A549 (cell line): ENCODE measurements around the gene SH2D3A. TPM values are rescaled to one million over a fixed set of nuclear protein-coding genes. Genes with fewer than 3 reads are reported as not detected.

Experiments used
- ATAC-seq, 2 experiments: fragments of 200-7000 bp in 1 of 2; fragments of >200 bp in 1 of 2; cut with Nextera tagmentation in 1 of 2; cut with Tn5 transposase in 1 of 2; 3 replicates each; pipeline versions ENCODE4 v1.8.0 to v1.9.1; 2018 to 2020; ENCODE audit warnings: mild to moderate bottlenecking in 1 of 2, moderate library complexity in 1 of 2
- CTCF ChIA-PET: fragments of 300-600 bp; sonication (Branson Sonifier 250); formaldehyde crosslinking; extraction: SDS; loops from one replicate; lab custom pipeline; 2021; ENCODE audit warnings: antibody characterized with exemption, inconsistent platforms; lab: Yijun Ruan, JAX
- POLR2A ChIA-PET: fragments of 350-600 bp; formaldehyde crosslinking; extraction: SDS; loops from one replicate; lab custom pipeline; 2021; ENCODE audit warnings: antibody characterized with exemption, inconsistent platforms; lab: Yijun Ruan, JAX
- DNase-seq, 2 experiments: peaks; one replicate each; pipeline versions ENCODE4 v3.0.0 to v3.0.0-alpha.2; 2011 to 2016; ENCODE audit warnings: low read depth in 1 of 2, low spot score in 1 of 2
- FAIRE-seq: peaks from 2 replicates; lab custom pipeline; 2011; peaks lifted over from hg19 to GRCh38; lab: Jason Lieb, UNC
- H3K27ac ChIP-seq, 2 experiments: fragments of >200 bp; sonication (Bioruptor Twin); formaldehyde crosslinking; 3 replicates each; pipeline ENCODE4 v1.5.1; 2016 to 2017
- H3K4me1 ChIP-seq: fragments of >200 bp; sonication (Bioruptor Twin); formaldehyde crosslinking; 3 replicates; pipeline ENCODE4 v1.6.1; 2016
- H3K4me2 ChIP-seq: fragments of >200 bp; sonication (Bioruptor Twin); formaldehyde crosslinking; 3 replicates; pipeline ENCODE4 v1.6.1; 2016
- H3K4me3 ChIP-seq: fragments of >200 bp; sonication (Bioruptor Twin); formaldehyde crosslinking; 3 replicates; pipeline ENCODE4 v1.5.1; 2016
- H3K9me3 ChIP-seq: fragments of >200 bp; sonication (Bioruptor Twin); formaldehyde crosslinking; 3 replicates; pipeline ENCODE4 v1.6.1; 2016
- CHD2 ChIP-seq: fragments of 150-350 bp; IDR thresholded peaks from 2 replicates; pipeline ENCODE4 v1.6.1; 2014; ENCODE audit warnings: low read length; ENCODE audit not compliant: partially characterized antibody
- EHF ChIP-seq: fragments of 250-450 bp; sonication (Bioruptor Pico); IDR thresholded peaks from 2 replicates; pipeline ENCODE4 v1.5.0; 2020; ENCODE audit warnings: mild to moderate bottlenecking
- EHMT2 ChIP-seq: fragments of 200-600 bp; sonication (generic); IDR thresholded peaks from 2 replicates; pipeline ENCODE4 v1.6.1; 2016; ENCODE audit warnings: antibody characterized with exemption, low read depth, mild to moderate bottlenecking, moderate library complexity
- EP300 ChIP-seq, 2 experiments: fragments of >200 bp; sonication (Bioruptor Twin); formaldehyde crosslinking; IDR thresholded peaks; 2 replicates in 1 of 2; 3 replicates in 1 of 2; pipeline ENCODE4 v1.6.1; 2016 to 2017
- ESRRA ChIP-seq: fragments of 150-350 bp; IDR thresholded peaks from 2 replicates; pipeline ENCODE4 v1.6.1; 2014; ENCODE audit warnings: mild to moderate bottlenecking, low read length, borderline replicate concordance
- GATA3 ChIP-seq: IDR thresholded peaks from 2 replicates; pipeline ENCODE4 v1.6.1; 2012; ENCODE audit warnings: borderline replicate concordance
- HDAC2 ChIP-seq: fragments of 200-600 bp; sonication (generic); IDR thresholded peaks from 2 replicates; pipeline ENCODE4 v1.6.1; 2016
- HEYL ChIP-seq: fragments of 250-450 bp; sonication (Bioruptor Pico); IDR thresholded peaks from 2 replicates; pipeline ENCODE4 v1.8.0; 2021; ENCODE audit warnings: mild to moderate bottlenecking, moderate library complexity
- HOXB13 ChIP-seq: fragments of 250-450 bp; sonication (Bioruptor Pico); IDR thresholded peaks from 2 replicates; pipeline ENCODE4 v1.5.0; 2020; ENCODE audit warnings: low read depth, mild to moderate bottlenecking, moderate library complexity
- JUN ChIP-seq, 2 experiments: fragments of >200 bp; sonication (Bioruptor Twin); formaldehyde crosslinking; IDR thresholded peaks; 2 replicates in 1 of 2; 3 replicates in 1 of 2; pipeline ENCODE4 v1.6.1; 2016 to 2017
- KDM1A ChIP-seq: fragments of 200-600 bp; sonication (generic); IDR thresholded peaks from 2 replicates; pipeline ENCODE4 v1.6.1; 2016; ENCODE audit warnings: low read depth, mild to moderate bottlenecking
- KDM5A ChIP-seq: fragments of 200-600 bp; sonication (generic); IDR thresholded peaks from 2 replicates; pipeline ENCODE4 v1.6.1; 2016; ENCODE audit warnings: antibody characterized with exemption, mild to moderate bottlenecking
- MAZ ChIP-seq: fragments of 150-350 bp; IDR thresholded peaks from 2 replicates; pipeline ENCODE4 v1.6.1; 2014; ENCODE audit warnings: antibody characterized with exemption, low read depth, low read length, borderline replicate concordance
- NFE2L2 ChIP-seq: fragments of 150-350 bp; conservative IDR thresholded peaks from 2 replicates; pipeline ENCODE4 v1.6.1; 2014; ENCODE audit warnings: low read length
- NR3C1 ChIP-seq: fragments of >200 bp; sonication (Bioruptor Twin); formaldehyde crosslinking; IDR thresholded peaks from 3 replicates; pipeline ENCODE4 v1.6.1; 2017
- POLR2A ChIP-seq: IDR thresholded peaks from 2 replicates; pipeline ENCODE4 v1.6.1; 2012; ENCODE audit warnings: mild to moderate bottlenecking, low read length
- RAD21 ChIP-seq, 2 experiments: fragments of >200 bp in 1 of 2; sonication (Bioruptor Twin) in 1 of 2; formaldehyde crosslinking in 1 of 2; IDR thresholded peaks in 1 of 2; conservative IDR thresholded peaks in 1 of 2; 2 replicates in 1 of 2; 3 replicates in 1 of 2; pipeline ENCODE4 v1.6.1; 2012 to 2018; ENCODE audit warnings: inconsistent platforms in 1 of 2
- RARB ChIP-seq: fragments of 250-450 bp; sonication (Bioruptor Pico); IDR thresholded peaks from 2 replicates; pipeline ENCODE4 v1.8.0; 2021; ENCODE audit warnings: mild to moderate bottlenecking, moderate library complexity
- SREBF2 ChIP-seq: fragments of 450-650 bp; IDR thresholded peaks from 2 replicates; pipeline ENCODE4 v1.6.1; 2014; ENCODE audit warnings: mild to moderate bottlenecking, moderate library complexity
- ZC3H11A ChIP-seq: fragments of 450-650 bp; IDR thresholded peaks from 2 replicates; pipeline ENCODE4 v1.6.1; 2014; ENCODE audit warnings: antibody characterized with exemption, mild to moderate bottlenecking
- ZSCAN20 ChIP-seq: fragments of 250-450 bp; sonication (Bioruptor Pico); IDR thresholded peaks from 2 replicates; pipeline ENCODE4 v1.8.0; 2022; ENCODE audit warnings: mild to moderate bottlenecking, moderate library complexity
- WGBS: methylation state at CpG from one replicate; pipeline ENCODE4 v1.1.6; 2017; ENCODE audit errors: missing lambda C conversion rate; 5-methylcytosine and 5-hydroxymethylcytosine counted together
- polyA plus RNA-seq, 4 experiments: library from polyadenylated mRNA; depleted of rRNA in 3 of 4; stranded (reverse); fragments of >200 nt; fragmentation: RNase III in 1 of 4; extraction: RNeasy Plus Mini Kit Qiagen cat#74134 plus additional on column Dnase treatment in 1 of 4; gene quantifications; 2 replicates in 3 of 4; 3 replicates in 1 of 4; pipeline ENCODE4 v1.2.3, GENCODE V29; 2011 to 2017
- TF ChIP-seq, protein P1 (sequence below): IDR thresholded peaks from 2 replicates; pipeline ENCODE4 v1.6.1; 2012; ENCODE audit warnings: low read depth, borderline replicate concordance
- TF ChIP-seq, protein P2 (sequence below): fragments of 200-600 bp; sonication (generic); IDR thresholded peaks from 2 replicates; pipeline ENCODE4 v1.6.1; 2016; ENCODE audit warnings: antibody characterized with exemption, mild to moderate bottlenecking, moderate library complexity
- TF ChIP-seq, protein P3 (sequence below): fragments of 250-450 bp; sonication (Bioruptor Pico); IDR thresholded peaks from 2 replicates; pipeline ENCODE4 v1.5.0; 2021; ENCODE audit warnings: mild to moderate bottlenecking, moderate library complexity, borderline replicate concordance

The SH2D3A gene
- polyA plus RNA-seq, 2 of the 4 experiments (the other 2 are of a cell fraction) = 6.7 to 10.0 TPM

DNA sequence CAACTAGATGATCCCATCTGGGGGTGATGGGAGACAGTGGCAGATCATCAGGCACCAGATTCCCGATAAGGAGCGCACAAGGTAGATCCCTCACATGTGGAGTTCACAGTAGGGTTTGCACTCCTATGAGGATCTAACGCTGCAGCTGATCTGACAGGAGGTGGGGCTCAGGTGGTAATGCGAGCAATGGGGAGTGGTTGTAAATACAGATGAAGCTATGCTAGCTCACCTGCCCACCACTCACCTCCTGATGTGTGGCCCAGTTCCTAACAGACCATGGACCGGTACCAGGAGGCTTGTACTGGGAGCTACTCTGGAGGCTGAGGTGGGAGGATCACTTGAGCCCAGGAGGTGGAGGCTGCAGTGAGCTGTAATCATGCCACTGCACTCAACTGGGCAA, 40.1 kb upstream of the SH2D3A start:
- H3K27ac ChIP-seq = no peak overlapping the region
- H3K4me1 ChIP-seq = peaks cover 8% of the 10 kb centered on the region
- no peak overlapping the region for H3K4me2 ChIP-seq
- TF ChIP-seq, protein P1, sequence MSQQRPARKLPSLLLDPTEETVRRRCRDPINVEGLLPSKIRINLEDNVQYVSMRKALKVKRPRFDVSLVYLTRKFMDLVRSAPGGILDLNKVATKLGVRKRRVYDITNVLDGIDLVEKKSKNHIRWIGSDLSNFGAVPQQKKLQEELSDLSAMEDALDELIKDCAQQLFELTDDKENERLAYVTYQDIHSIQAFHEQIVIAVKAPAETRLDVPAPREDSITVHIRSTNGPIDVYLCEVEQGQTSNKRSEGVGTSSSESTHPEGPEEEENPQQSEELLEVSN = no peak
- TF ChIP-seq JUN (IDR thresholded peaks at IDR 0.05) (no peak), SREBF2 (no peak), GATA3 (no peak), NR3C1 (no peak), ZSCAN20 (no peak), CHD2 (no peak), KDM1A (no peak), HEYL (no peak), ZC3H11A (no peak), POLR2A (no peak), EHMT2 (no peak), EHF (CRISPR knock-in tag) (no peak), RAD21 (conservative IDR thresholded peaks at IDR 0.05 in 1 of 2, IDR thresholded peaks at IDR 0.05 in 1 of 2) (no peak), ESRRA (no peak), NFE2L2 (no peak)
- TF ChIP-seq, protein P2, sequence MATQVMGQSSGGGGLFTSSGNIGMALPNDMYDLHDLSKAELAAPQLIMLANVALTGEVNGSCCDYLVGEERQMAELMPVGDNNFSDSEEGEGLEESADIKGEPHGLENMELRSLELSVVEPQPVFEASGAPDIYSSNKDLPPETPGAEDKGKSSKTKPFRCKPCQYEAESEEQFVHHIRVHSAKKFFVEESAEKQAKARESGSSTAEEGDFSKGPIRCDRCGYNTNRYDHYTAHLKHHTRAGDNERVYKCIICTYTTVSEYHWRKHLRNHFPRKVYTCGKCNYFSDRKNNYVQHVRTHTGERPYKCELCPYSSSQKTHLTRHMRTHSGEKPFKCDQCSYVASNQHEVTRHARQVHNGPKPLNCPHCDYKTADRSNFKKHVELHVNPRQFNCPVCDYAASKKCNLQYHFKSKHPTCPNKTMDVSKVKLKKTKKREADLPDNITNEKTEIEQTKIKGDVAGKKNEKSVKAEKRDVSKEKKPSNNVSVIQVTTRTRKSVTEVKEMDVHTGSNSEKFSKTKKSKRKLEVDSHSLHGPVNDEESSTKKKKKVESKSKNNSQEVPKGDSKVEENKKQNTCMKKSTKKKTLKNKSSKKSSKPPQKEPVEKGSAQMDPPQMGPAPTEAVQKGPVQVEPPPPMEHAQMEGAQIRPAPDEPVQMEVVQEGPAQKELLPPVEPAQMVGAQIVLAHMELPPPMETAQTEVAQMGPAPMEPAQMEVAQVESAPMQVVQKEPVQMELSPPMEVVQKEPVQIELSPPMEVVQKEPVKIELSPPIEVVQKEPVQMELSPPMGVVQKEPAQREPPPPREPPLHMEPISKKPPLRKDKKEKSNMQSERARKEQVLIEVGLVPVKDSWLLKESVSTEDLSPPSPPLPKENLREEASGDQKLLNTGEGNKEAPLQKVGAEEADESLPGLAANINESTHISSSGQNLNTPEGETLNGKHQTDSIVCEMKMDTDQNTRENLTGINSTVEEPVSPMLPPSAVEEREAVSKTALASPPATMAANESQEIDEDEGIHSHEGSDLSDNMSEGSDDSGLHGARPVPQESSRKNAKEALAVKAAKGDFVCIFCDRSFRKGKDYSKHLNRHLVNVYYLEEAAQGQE = no peak
- TF ChIP-seq, protein P3, sequence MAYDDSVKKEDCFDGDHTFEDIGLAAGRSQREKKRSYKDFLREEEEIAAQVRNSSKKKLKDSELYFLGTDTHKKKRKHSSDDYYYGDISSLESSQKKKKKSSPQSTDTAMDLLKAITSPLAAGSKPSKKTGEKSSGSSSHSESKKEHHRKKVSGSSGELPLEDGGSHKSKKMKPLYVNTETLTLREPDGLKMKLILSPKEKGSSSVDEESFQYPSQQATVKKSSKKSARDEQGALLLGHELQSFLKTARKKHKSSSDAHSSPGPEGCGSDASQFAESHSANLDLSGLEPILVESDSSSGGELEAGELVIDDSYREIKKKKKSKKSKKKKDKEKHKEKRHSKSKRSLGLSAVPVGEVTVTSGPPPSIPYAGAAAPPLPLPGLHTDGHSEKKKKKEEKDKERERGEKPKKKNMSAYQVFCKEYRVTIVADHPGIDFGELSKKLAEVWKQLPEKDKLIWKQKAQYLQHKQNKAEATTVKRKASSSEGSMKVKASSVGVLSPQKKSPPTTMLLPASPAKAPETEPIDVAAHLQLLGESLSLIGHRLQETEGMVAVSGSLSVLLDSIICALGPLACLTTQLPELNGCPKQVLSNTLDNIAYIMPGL (CRISPR knock-in tag) = no peak
- ChIA-PET POLR2A (interaction anchor here (1.3 kb wide), 1 partner anchor 20 kb away, joined by 3 read pairs; no protein-coding TSS in a partner anchor), CTCF (interaction anchor here (0.6 kb wide), 1 partner anchor 303 kb away, joined by 3 read pairs; no protein-coding TSS in a partner anchor)
- H3K9me3 ChIP-seq = no peaks in the 10 kb centered on the region
- FAIRE-seq (no peak), DNase-seq (no peak), ATAC-seq (no peak)
- 95% methylated on average over 5 of the region's 5 CpGs for WGBS
- no peak overlapping the region for H3K4me3 ChIP-seq

DNA sequence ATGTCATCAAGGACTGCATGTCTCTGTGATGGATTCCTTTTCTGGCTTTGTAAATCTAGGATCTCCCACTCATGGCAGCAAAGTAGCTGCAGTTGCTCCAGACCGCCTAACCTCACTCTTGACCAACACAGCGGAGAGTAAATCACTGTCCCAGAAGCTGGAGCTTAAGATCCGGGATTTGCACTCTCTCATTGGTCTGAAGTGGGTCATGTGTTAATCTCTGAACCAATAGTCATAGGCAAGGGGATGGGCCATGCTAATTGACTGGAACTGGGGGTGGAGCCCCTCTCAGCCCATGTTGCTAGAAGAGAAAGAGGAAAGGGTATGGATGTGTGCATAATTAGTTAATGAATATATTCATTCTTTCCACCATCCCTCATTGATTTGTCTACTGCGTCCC, 39.3 kb upstream of the SH2D3A start:
- H3K4me1 ChIP-seq = peaks cover 10% of the 10 kb centered on the region
- CTCF ChIA-PET = interaction anchor here (0.6 to 1.4 kb wide), 3 partner anchors 14 to 302 kb away, joined by 3 to 4 read pairs (median 3); no protein-coding TSS in a partner anchor
- no peak overlapping the region for H3K27ac ChIP-seq
- H3K9me3 ChIP-seq = no peaks in the 10 kb centered on the region
- no peak overlapping the region for H3K4me3 ChIP-seq
- FAIRE-seq = no peak
- ATAC-seq = peak in 1 of 2 experiments; percentile 42; a peak in 2 of 6 replicates
- H3K4me2 ChIP-seq = no peak overlapping the region
- DNase-seq = peak in 1 of 2 experiments; percentile 51
- WGBS = 77% methylated on average over 4 of the region's 4 CpGs
- TF ChIP-seq, protein P1 = no peak
- TF ChIP-seq HDAC2 (no peak), RARB (CRISPR knock-in tag) (no peak), EHMT2 (no peak), MAZ (no peak), HOXB13 (no peak), NFE2L2 (no peak), EP300 (IDR thresholded peaks at IDR 0.05) (no peak), KDM1A (no peak), KDM5A (no peak), POLR2A (no peak)
- TF ChIP-seq, protein P3 (CRISPR knock-in tag) = no peak
- TF ChIP-seq, all 56 proteins: peak for 0
- POLR2A ChIA-PET = no interaction called here
